ENCODE results near the gene CSTF2.

DNA sequence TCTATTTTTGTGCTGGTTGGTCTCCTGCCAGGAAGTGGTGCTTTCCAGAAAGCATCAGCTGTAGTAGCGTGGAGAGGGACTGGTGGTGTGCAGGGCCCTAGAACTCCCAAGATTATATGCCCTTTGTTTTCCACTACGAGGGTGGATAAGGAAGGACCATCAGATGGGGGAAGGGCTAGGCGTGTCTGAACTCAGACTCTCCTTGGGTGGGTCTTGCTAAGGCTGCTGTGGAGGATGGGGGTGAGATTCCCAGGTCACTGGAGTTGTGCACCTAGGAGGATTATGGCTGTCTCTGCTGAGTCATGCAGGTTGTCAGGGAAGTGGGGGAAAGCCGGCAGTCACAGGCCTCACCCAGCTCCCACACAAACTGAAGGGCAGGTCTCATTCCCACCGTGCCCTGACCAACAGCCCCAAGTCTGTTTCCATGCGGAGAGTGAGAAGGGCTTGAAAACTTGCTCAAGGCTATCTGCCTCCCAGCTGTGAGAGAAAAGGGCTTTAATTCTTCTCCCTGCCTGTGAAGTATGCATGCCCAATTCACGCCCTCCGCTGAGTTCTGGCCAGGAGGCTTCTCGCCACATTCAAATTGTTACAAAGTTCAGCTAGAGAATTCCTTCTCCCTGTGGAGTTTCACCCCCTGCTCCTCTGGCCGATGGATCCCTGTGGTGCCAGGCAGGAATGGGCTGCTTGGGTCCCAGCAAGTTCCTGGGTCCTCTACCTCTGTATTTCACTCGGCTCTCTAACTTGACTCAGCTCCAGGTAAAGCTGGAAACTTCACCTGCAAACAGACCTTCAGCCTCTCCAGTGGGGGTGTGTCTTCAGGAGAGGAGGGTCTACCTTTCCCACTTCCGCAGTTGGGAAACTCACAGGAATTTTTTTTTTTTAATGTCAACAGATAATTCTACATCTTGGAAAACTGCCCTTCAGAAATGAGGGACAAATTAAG lies 7.7 kb upstream of the CSTF2 start:
- TF ChIP-seq POLR2A (IDR thresholded peaks at IDR 0.05; ENCODE audit: low read depth, low read length) (no peak), POU2F2 (IDR thresholded peaks at IDR 0.05; ENCODE audit: low read depth, low read length) (no peak), POLR2AphosphoS5 (IDR thresholded peaks at IDR 0.05; ENCODE audit: low read depth, low read length) (no peak), SPI1 (IDR thresholded peaks at IDR 0.05; ENCODE audit: low read depth, low read length) (no peak), TAF1 (IDR thresholded peaks at IDR 0.05; ENCODE audit: low read depth, low read length) (no peak), PAX5 (IDR thresholded peaks at IDR 0.05; ENCODE audit: insufficient read depth, low read length, severe bottlenecking) (no peak)

Measured in GM12891 (cell line).